ENCODE results near the gene SOX30. TPM values are rescaled to one million over a fixed set of nuclear protein-coding genes. Genes with fewer than 3 reads are reported as not detected.

SOX30 gene
- total RNA-seq, 4 donors from 2014 or later, result 0.16 to 0.19 TPM; not detected in 2

- no peak for TF ChIP-seq EP300 (IDR thresholded peaks at IDR 0.05)
- TF ChIP-seq POLR2A (IDR thresholded peaks at IDR 0.05), result no peak
- TF ChIP-seq POLR2AphosphoS5 (IDR thresholded peaks at IDR 0.05), result no peak
- TF ChIP-seq CTCF (IDR thresholded peaks at IDR 0.05), result no peak
- no peak overlapping the region for H3K4me3 ChIP-seq
- no peaks in the 10 kb centered on the region for H3K9me3 ChIP-seq
- H3K4me1 ChIP-seq, result peaks cover 0 to 19% (median 8%) of the 10 kb centered on the region in 3 donors
- no peak for ATAC-seq
- no peaks in the 10 kb centered on the region for H3K36me3 ChIP-seq
- 50 to 69% methylated on average over 6 to 8 of the region's 8 CpGs for WGBS, 2 donors (ENCODE audit: low coverage in 1 of 2)
- no peaks in the 10 kb centered on the region for H3K27me3 ChIP-seq
- no peak overlapping the region for H3K27ac ChIP-seq
These were observed 43.2 kb downstream of the SOX30 start for GRCh38 chr5:157608972-157609565.

- Histone ChIP-seq H3K27me3 (no peaks in the 10 kb centered on the region), H3K36me3 (no peaks in the 10 kb centered on the region), H3K27ac (no peak overlapping the region), H3K4me3 (no peak overlapping the region), H3K4me1 (peaks cover 0 to 11% (median 7%) of the 10 kb centered on the region in 3 donors), H3K9me3 (no peaks in the 10 kb centered on the region)
- 62 to 68% methylated on average over 6 to 7 of the region's 7 CpGs for WGBS, 2 donors (ENCODE audit: low coverage in 1 of 2)
- no peak for ATAC-seq
- TF ChIP-seq CTCF (IDR thresholded peaks at IDR 0.05), result no peak
- no peak for TF ChIP-seq EP300 (IDR thresholded peaks at IDR 0.05)
- no peak for TF ChIP-seq POLR2AphosphoS5 (IDR thresholded peaks at IDR 0.05)
- TF ChIP-seq POLR2A (IDR thresholded peaks at IDR 0.05), result no peak
These were observed 44.7 kb downstream of the SOX30 start for GRCh38 chr5:157607371-157608161.

- 100% methylated on average over 1 of the region's 2 CpGs for WGBS, 2 donors (ENCODE audit: low coverage in 1 of 2)
- Histone ChIP-seq H3K27ac (no peak overlapping the region), H3K9me3 (no peaks in the 10 kb centered on the region)
These were observed 46.2 kb downstream of the SOX30 start for GRCh38 chr5:157606046-157606445.

GRCh38 chr5:157603333-157604190 is 48.7 kb downstream of the SOX30 start:
- TF ChIP-seq EP300 (IDR thresholded peaks at IDR 0.05) (no peak), POLR2A (IDR thresholded peaks at IDR 0.05) (no peak), CTCF (IDR thresholded peaks at IDR 0.05) (no peak), POLR2AphosphoS5 (IDR thresholded peaks at IDR 0.05) (no peak)
- 80 to 81% methylated on average over 11 to 12 of the region's 12 CpGs for WGBS, 2 donors (ENCODE audit: low coverage in 1 of 2)
- Histone ChIP-seq H3K27ac (no peak overlapping the region), H3K4me1 (no peaks in the 10 kb centered on the region), H3K4me3 (no peak overlapping the region), H3K36me3 (no peaks in the 10 kb centered on the region), H3K9me3 (no peaks in the 10 kb centered on the region), H3K27me3 (no peaks in the 10 kb centered on the region)
- no peak for ATAC-seq

More at GRCh38 chr5:157606046-157606445, 46.2 kb downstream of the SOX30 start:
- no peak for ATAC-seq
- no peaks in the 10 kb centered on the region for H3K27me3 ChIP-seq
- no peaks in the 10 kb centered on the region for H3K4me1 ChIP-seq
- TF ChIP-seq POLR2A (IDR thresholded peaks at IDR 0.05) (no peak), EP300 (IDR thresholded peaks at IDR 0.05) (no peak), POLR2AphosphoS5 (IDR thresholded peaks at IDR 0.05) (no peak)
- H3K36me3 ChIP-seq, result no peaks in the 10 kb centered on the region
- H3K4me3 ChIP-seq, result no peak overlapping the region

GRCh38 chr5:157602505-157602904 is 49.7 kb downstream of the SOX30 start:
- Histone ChIP-seq H3K36me3 (no peaks in the 10 kb centered on the region), H3K4me1 (no peaks in the 10 kb centered on the region), H3K9me3 (no peaks in the 10 kb centered on the region), H3K4me3 (no peak overlapping the region), H3K27me3 (no peaks in the 10 kb centered on the region), H3K27ac (no peak overlapping the region)
- TF ChIP-seq POLR2A (IDR thresholded peaks at IDR 0.05), result no peak
- no peak for TF ChIP-seq CTCF (IDR thresholded peaks at IDR 0.05)
- 81 to 96% methylated on average over 4 of the region's 4 CpGs for WGBS, 2 donors (ENCODE audit: low coverage in 1 of 2)
- ATAC-seq, result no peak

Measured in gastroesophageal sphincter (tissue), 4 donors.